Heart left ventricle (tissue), 16 donors: Measurements from ENCODE around the gene HOXD12. TPM values are rescaled to one million over a fixed set of nuclear protein-coding genes. Genes with fewer than 3 reads are reported as not detected.
A peak's percentile ranks its signal among the peaks of the same experiment; 100 is the strongest.

Experiments
- ATAC-seq, 4 donors: fragments of 200-7000 bp; cut with Tn5 transposase; one replicate each; pipeline ENCODE4 v1.9.1; 2020 to 2022; ENCODE audit warnings: moderate library complexity in 4 of 4, mild to moderate bottlenecking in 3 of 4, moderate number of reproducible peaks in 1 of 4
- DNase-seq, 5 donors: peaks; one replicate each; pipeline ENCODE4 v3.0.0-alpha.2; 2020
- H3K27ac ChIP-seq, 12 donors: fragments of 200-600 bp; sonication (generic) in 4 of 12; one replicate each; pipeline versions ENCODE4 v1.5.0 to v1.8.0; 2016 to 2022; ENCODE audit warnings: mild to moderate bottlenecking in 2 of 12
- H3K27me3 ChIP-seq, 9 donors: fragments of 200-600 bp; sonication (generic) in 2 of 9; one replicate each; pipeline versions ENCODE4 v1.5.1 to v1.8.0; 2016 to 2022; ENCODE audit warnings: mild to moderate bottlenecking in 3 of 9
- H3K36me3 ChIP-seq, 9 donors: fragments of 200-600 bp; sonication (generic) in 2 of 9; one replicate each; pipeline versions ENCODE4 v1.5.0 to v1.8.0; 2018 to 2022; ENCODE audit warnings: mild to moderate bottlenecking in 2 of 9
- H3K4me1 ChIP-seq, 12 donors: fragments of 200-600 bp; sonication (generic) in 4 of 12; one replicate each; pipeline versions ENCODE4 v1.5.0 to v1.8.0; 2016 to 2022; ENCODE audit warnings: mild to moderate bottlenecking in 3 of 12
- H3K4me3 ChIP-seq, 12 donors: fragments of 200-600 bp; sonication (generic) in 4 of 12; one replicate each; pipeline versions ENCODE4 v1.5.0 to v1.8.0; 2017 to 2022; ENCODE audit warnings: mild to moderate bottlenecking in 9 of 12, moderate library complexity in 4 of 12
- H3K9me3 ChIP-seq, 12 donors: fragments of 200-600 bp; sonication (generic) in 4 of 12; one replicate each; pipeline versions ENCODE4 v1.5.0 to v1.8.0; 2016 to 2022; ENCODE audit warnings: mild to moderate bottlenecking in 1 of 12
- POLR2A ChIP-seq, 2 donors: fragments of 450-650 bp; IDR thresholded peaks; one replicate each; pipeline ENCODE4 v1.6.1; 2017; ENCODE audit warnings: antibody characterized with exemption in 2 of 2, mild to moderate bottlenecking in 2 of 2, moderate library complexity in 2 of 2
- WGBS, 4 donors: extraction: QIAGEN DNeasy Blood & Tissue Kit in 2 of 4; methylation state at CpG; one replicate each; pipeline versions ENCODE4 v1.1.5 to v1.1.7; 2013 to 2018; 5-methylcytosine and 5-hydroxymethylcytosine counted together
- intact Hi-C, 10 donors: fragments of 100-400 bp; cut with DNase I; formaldehyde crosslinking; loops; one replicate each; pipeline versions ENCODE4 v1.11.1 to v1.14.2; 2022
- polyA plus RNA-seq, 2 donors: library from polyadenylated mRNA; stranded (reverse); fragments of 200-250 nt; gene quantifications; one replicate each; pipeline ENCODE4 v1.2.3, GENCODE V29; 2013
- total RNA-seq, 9 donors: library from RNA; depleted of rRNA in 2 of 9; stranded (reverse); fragments of >200 nt in 2 of 9; fragmentation: NEBNext Ultra II Directional in 3 of 9; extraction: Animal tissue kit (Norgen Biotek cat#: 25700) in 3 of 9; gene quantifications; one replicate each; pipeline versions ENCODE4 v1.1.0 to v1.2.4, GENCODE V29; 2016 to 2023
- TF ChIP-seq, protein P1 (sequence below), 12 donors: fragments of 200-600 bp; sonication (generic) in 4 of 12; IDR thresholded peaks; one replicate each; pipeline versions ENCODE4 v1.5.0 to v1.8.0; 2018 to 2022; ENCODE audit warnings: antibody characterized with exemption in 12 of 12, mild to moderate bottlenecking in 5 of 12
- donor health status: ischemic (EF 13 %, LVEDD 7.1; RV severe dilation, severe dysfunction).
- donor health status: healthy with polysubstance abuse.
- donor health status: DM: no; HTN: yes; CAD: no.
- donor health status: DM: no; HTN: no; CAD: no.
- donor health status: ischemic (EF 25% LVEDD 6.9; RV normal size, moderate dysfunction).
- donor health status: ischemic (EF 25% LVEDD 5.7; RV mildly dilated, moderate dysfunction).
- donor health status: healthy.
- donor health status: DM: yes; HTN: yes; CAD: no.
- donor health status: ischemic (EF 35%, LVEDD 5.7; RV mildly dilated, moderate dysfunction).
- donor health status: nonischemic (EF 11% LVEDD 7.7; RV severe dilation, severe dysfunction).
- donor health status: DM: yes; HTN: yes; CAD: no.
- donor health status: PGD.
- donor health status: ischemic (EF 29% LVEDD 5.4; RV normal size, mild dysfunction).
- donor health status: nonischemic (EF 23%, LVEDD 6.1; RV moderate dilation, normal function).

HOXD12 gene
- total and polyA plus RNA-seq, 11 donors: not detected

DNA sequence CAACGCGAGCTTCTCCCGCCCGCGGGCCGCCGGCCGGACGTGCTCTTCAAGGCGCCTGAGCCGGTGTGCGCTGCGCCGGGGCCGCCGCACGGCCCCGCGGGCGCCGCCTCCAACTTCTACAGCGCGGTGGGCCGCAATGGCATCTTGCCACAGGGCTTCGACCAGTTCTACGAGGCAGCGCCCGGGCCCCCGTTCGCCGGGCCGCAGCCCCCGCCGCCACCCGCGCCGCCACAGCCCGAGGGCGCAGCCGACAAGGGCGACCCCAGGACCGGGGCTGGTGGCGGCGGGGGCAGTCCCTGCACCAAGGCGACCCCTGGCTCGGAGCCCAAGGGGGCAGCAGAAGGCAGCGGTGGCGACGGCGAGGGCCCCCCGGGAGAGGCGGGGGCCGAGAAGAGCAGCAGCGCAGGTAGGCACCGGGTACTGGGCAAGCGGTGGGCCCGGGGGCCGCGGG, 8.2 kb downstream of the HOXD12 start:
- intact Hi-C loops: no loop called here
- Histone ChIP-seq H3K4me1 (peaks cover 0 to 42% (median 10%) of the 10 kb centered on the region in 12 donors), H3K4me3 (no peak overlapping the region), H3K9me3 (no peaks in the 10 kb centered on the region), H3K27me3 (peaks cover 89 to 99% (median 96%) of the 10 kb centered on the region in 9 donors), H3K36me3 (no peaks in the 10 kb centered on the region), H3K27ac (peak overlapping the region in 1 of 12 donors; percentile 87)
- DNase-seq (peak in 1 of 5 donors; percentile 15), ATAC-seq (no peak)
- WGBS, 4 donors: 2 to 5% (median 2%) methylated on average over 13 to 59 of the region's 59 CpGs
- no peak for TF ChIP-seq POLR2A (IDR thresholded peaks at IDR 0.05)
- TF ChIP-seq, protein P1, sequence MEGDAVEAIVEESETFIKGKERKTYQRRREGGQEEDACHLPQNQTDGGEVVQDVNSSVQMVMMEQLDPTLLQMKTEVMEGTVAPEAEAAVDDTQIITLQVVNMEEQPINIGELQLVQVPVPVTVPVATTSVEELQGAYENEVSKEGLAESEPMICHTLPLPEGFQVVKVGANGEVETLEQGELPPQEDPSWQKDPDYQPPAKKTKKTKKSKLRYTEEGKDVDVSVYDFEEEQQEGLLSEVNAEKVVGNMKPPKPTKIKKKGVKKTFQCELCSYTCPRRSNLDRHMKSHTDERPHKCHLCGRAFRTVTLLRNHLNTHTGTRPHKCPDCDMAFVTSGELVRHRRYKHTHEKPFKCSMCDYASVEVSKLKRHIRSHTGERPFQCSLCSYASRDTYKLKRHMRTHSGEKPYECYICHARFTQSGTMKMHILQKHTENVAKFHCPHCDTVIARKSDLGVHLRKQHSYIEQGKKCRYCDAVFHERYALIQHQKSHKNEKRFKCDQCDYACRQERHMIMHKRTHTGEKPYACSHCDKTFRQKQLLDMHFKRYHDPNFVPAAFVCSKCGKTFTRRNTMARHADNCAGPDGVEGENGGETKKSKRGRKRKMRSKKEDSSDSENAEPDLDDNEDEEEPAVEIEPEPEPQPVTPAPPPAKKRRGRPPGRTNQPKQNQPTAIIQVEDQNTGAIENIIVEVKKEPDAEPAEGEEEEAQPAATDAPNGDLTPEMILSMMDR (IDR thresholded peaks at IDR 0.05): no peak

DNA sequence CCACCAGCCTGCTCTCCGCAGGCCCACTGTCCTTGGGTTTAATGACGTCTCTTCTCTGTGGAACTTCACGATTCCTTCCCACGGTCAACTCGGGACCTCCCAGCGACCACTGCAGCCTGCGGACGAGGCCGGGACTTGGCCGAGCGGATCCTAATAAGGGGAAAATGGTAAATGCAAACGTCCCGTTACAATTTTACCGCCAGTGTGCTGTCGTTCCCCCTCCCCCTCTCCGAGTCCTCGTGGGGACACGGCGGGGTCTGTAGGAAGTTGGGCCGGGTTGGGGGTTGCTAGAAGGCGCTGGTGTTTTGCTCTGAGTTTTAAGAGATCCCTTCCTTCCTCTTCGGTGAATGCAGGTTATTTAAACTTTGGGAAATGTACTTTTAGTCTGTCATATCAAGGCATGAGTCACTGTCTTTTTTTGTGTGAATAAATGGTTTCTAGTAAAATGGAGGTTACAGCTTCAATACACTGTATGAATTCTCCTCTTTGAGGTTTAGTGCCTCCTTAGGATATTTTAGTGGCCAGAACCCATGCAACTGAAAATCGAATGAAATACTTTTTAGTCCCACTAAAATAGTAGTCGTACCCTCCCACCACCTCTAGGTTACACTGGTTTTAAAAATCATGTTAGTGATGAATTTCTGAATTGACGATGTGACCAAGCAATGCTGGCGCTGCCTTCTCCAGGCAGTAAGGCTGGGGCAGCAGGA, 9.8 kb downstream of the HOXD12 start:
- WGBS, 4 donors: 4 to 15% (median 8%) methylated on average over 26 of the region's 26 CpGs
- no peaks in the 10 kb centered on the region for H3K36me3 ChIP-seq
- ATAC-seq (no peak), DNase-seq (peak in 1 of 5 donors; percentile 7)
- H3K9me3 ChIP-seq: no peaks in the 10 kb centered on the region
- H3K27me3 ChIP-seq: peaks cover 93 to 99% (median 96%) of the 10 kb centered on the region in 9 donors
- H3K4me3 ChIP-seq: no peak overlapping the region
- H3K4me1 ChIP-seq: peaks cover 0 to 36% (median 9%) of the 10 kb centered on the region in 12 donors
- intact Hi-C loops: no loop called here
- no peak for TF ChIP-seq POLR2A (IDR thresholded peaks at IDR 0.05)
- TF ChIP-seq, protein P1 (IDR thresholded peaks at IDR 0.05): no peak
- peak overlapping the region in 1 of 12 donors; percentile 87 for H3K27ac ChIP-seq

DNA sequence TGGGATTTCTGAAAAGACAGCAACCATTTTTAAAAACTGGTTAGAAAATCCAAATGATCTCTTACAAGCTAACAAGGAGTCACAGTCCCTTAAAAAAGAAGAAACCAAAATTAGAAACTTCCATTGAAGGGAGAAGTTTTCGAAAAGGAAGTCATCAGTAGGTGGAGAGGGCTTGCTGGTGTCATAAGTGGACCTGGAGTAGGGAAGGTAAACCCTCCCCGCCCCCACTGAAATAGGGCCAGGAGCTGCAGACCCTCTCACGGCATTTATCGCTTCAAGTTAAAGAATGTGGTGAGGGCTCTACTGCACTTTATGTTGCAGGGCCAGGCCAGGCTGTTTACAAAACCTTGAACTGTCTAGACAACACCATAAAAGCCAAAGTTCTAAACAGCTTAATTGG, 10.4 kb downstream of the HOXD12 start:
- Histone ChIP-seq H3K4me1 (peaks cover 0 to 30% (median 7%) of the 10 kb centered on the region in 12 donors), H3K27me3 (peaks cover 93 to 99% (median 96%) of the 10 kb centered on the region in 9 donors), H3K36me3 (no peaks in the 10 kb centered on the region), H3K4me3 (no peak overlapping the region), H3K9me3 (no peaks in the 10 kb centered on the region), H3K27ac (no peak overlapping the region)
- 12 to 18% (median 15%) methylated on average over 4 of the region's 4 CpGs for WGBS, 4 donors
- DNase-seq: no peak
- intact Hi-C loops: no loop called here
- no peak for TF ChIP-seq POLR2A (IDR thresholded peaks at IDR 0.05)
- TF ChIP-seq, protein P1 (IDR thresholded peaks at IDR 0.05): no peak
- ATAC-seq: no peak

DNA sequence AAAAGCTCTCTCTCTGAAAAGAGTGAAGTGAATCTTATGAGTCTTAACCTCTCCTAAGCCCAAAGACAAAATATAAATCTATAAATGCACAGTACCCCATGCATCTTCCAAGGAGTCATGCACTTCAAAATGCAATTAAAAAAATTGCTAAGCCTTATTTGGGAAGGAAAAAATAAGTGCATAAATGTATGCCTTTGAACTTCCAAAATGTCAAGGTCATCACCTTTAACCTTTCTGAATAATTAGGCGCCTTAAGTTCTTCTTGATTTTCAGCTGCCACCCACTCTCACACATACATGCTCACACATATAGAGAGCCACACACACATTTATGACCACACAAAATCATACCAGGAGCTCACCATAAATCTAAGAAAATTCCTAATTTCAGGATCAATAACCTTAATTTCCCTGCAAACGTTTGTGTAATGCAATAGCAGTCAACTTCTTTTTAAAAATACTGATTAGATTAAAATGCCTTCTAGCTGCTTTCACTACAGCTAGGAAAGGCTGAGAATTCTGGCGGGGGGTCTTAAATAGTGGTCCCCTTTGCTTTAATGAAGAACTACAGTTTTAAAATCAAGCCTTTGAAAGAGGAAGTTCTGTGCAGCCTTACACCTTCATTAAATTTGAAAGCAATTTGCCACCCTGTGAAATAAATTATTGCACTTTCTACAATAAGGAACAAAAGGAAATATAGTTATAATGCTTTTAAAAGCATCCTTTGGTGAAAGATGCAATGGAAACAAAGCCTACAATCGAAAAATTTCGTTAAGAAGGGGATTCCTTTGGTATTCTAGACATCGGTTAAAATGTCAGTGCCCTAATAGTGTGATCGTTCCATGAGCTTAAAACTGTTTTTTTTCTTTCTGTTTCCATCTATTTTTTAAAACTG, 11.1 kb downstream of the HOXD12 start:
- TF ChIP-seq, protein P1 (IDR thresholded peaks at IDR 0.05): no peak
- no peak for TF ChIP-seq POLR2A (IDR thresholded peaks at IDR 0.05)
- WGBS, 4 donors: 18 to 21% (median 19%) methylated on average over 7 of the region's 7 CpGs
- H3K36me3 ChIP-seq: no peaks in the 10 kb centered on the region
- peaks cover 0 to 28% (median 7%) of the 10 kb centered on the region in 12 donors for H3K4me1 ChIP-seq
- peaks cover 93 to 99% (median 96%) of the 10 kb centered on the region in 9 donors for H3K27me3 ChIP-seq
- DNase-seq (no peak), ATAC-seq (no peak)
- H3K9me3 ChIP-seq: no peaks in the 10 kb centered on the region
- no peak overlapping the region for H3K4me3 ChIP-seq
- intact Hi-C loops: no loop called here
- no peak overlapping the region for H3K27ac ChIP-seq
